ENCODE measurements around the gene HEATR9.

HEATR9 gene

GRCh38 chr17:35816723-35817122 is 52.0 kb downstream of the HEATR9 start:
- H3K9me3 ChIP-seq: no peaks in the 10 kb centered on the region
- no peak overlapping the region for H3K4me3 ChIP-seq
- peaks cover 19% of the 10 kb centered on the region for H3K4me1 ChIP-seq
- H3K27me3 ChIP-seq: no peaks in the 10 kb centered on the region
- no peak overlapping the region for H3K27ac ChIP-seq
- H4K20me1 ChIP-seq: peaks cover 100% of the 10 kb centered on the region
- peaks cover 77% of the 10 kb centered on the region for H3K36me3 ChIP-seq
- H3K4me2 ChIP-seq: no peak overlapping the region
- no peak for TF ChIP-seq Cebpa-rat (IDR thresholded peaks at IDR 0.05)
- no peak overlapping the region for H3K9ac ChIP-seq

DNA sequence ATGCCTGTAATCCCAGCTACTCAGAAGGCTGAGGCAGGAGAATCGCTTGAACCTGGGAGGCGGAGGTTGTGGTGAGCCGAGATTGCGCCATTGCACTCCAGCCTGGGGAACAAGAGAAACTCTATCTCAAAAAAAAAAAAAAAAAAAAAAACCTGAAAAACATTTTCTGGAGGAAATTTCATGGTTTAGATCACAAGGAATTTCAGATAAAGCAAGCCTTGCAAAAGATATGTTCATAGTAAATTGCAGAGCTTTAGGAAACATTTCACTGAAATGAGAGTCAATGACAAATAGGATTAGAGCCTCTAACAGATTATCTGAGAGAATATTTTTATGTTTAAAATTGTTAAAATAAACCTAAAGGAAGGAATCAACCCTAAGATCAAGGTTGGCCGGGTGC is 56.2 kb downstream of the HEATR9 start:
- Histone ChIP-seq H3K9ac (no peak overlapping the region), H3K4me1 (peaks cover 44% of the 10 kb centered on the region), H3K4me3 (no peak overlapping the region), H3K9me3 (no peaks in the 10 kb centered on the region), H3K36me3 (peaks cover 43% of the 10 kb centered on the region), H3K27me3 (no peaks in the 10 kb centered on the region), H3K27ac (no peak overlapping the region), H3K4me2 (peak overlapping the region; percentile 91; the same call in 1 of the 2 replicates), H4K20me1 (peaks cover 80% of the 10 kb centered on the region)
- TF ChIP-seq Cebpa-rat (IDR thresholded peaks at IDR 0.05): no peak

DNA sequence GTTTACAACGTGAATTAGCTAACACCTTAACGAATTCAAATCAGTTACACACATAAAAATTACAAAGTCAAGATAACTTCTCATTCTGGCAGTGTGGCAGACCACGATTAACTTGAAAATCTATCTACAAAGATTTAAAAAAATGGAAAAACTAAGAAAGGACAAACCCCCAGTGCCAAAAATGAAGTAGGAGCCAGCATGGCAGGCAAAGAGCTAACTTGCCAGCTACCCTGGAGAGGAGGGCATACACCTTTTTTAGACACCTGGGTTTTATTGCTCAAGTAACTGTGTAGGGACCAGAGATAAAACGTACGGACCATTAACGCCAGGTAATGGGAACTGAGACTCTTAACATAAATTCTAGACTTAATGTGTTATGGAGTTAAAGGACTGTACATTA is 56.9 kb downstream of the HEATR9 start:
- TF ChIP-seq Cebpa-rat (IDR thresholded peaks at IDR 0.05): no peak
- Histone ChIP-seq H3K9me3 (no peaks in the 10 kb centered on the region), H3K36me3 (peaks cover 36% of the 10 kb centered on the region), H3K27ac (no peak overlapping the region), H3K4me2 (peak overlapping the region; percentile 91), H3K27me3 (no peaks in the 10 kb centered on the region), H3K4me3 (no peak overlapping the region), H3K9ac (no peak overlapping the region), H4K20me1 (peaks cover 73% of the 10 kb centered on the region), H3K4me1 (peaks cover 43% of the 10 kb centered on the region)

DNA sequence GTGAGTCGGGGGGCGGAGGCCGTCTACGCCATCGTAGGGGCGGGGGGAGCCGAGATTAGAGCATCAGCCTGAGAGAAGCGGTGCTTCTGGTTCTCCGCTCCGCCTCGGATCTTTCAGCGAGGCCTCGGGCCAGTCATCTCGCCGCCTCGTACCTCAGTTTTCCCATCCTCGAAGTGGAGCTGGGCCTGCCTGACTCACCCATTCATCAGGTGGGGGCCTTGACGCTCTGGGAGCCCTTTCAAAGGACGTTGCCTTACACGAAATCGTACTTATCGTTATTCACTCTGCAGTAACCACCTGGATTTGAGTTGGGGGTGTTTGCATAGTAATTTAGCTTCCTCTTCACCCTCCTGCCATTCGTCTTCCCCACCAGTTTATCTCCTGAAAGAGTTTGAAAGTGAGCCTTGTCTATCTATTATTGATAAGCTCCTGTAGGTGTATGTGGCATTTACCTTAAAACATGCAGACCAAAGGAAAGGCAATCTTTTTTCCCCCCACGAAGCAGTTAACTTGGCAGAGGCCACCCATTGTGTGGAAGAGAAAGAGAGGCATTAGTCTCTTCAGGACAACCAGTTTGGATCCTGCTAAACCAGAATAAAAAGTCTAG is 58.7 kb downstream of the HEATR9 start:
- Histone ChIP-seq H3K9me3 (no peaks in the 10 kb centered on the region), H4K20me1 (peaks cover 55% of the 10 kb centered on the region), H3K36me3 (peaks cover 20% of the 10 kb centered on the region; the same call in 1 of the 2 replicates), H3K9ac (peak overlapping the region; percentile 95), H3K4me1 (peaks cover 46% of the 10 kb centered on the region), H3K27me3 (no peaks in the 10 kb centered on the region), H3K4me3 (peak overlapping the region; percentile 82), H3K27ac (peak overlapping the region; percentile 98), H3K4me2 (peak overlapping the region; percentile 91)
- TF ChIP-seq Cebpa-rat (IDR thresholded peaks at IDR 0.05): no peak

DNA sequence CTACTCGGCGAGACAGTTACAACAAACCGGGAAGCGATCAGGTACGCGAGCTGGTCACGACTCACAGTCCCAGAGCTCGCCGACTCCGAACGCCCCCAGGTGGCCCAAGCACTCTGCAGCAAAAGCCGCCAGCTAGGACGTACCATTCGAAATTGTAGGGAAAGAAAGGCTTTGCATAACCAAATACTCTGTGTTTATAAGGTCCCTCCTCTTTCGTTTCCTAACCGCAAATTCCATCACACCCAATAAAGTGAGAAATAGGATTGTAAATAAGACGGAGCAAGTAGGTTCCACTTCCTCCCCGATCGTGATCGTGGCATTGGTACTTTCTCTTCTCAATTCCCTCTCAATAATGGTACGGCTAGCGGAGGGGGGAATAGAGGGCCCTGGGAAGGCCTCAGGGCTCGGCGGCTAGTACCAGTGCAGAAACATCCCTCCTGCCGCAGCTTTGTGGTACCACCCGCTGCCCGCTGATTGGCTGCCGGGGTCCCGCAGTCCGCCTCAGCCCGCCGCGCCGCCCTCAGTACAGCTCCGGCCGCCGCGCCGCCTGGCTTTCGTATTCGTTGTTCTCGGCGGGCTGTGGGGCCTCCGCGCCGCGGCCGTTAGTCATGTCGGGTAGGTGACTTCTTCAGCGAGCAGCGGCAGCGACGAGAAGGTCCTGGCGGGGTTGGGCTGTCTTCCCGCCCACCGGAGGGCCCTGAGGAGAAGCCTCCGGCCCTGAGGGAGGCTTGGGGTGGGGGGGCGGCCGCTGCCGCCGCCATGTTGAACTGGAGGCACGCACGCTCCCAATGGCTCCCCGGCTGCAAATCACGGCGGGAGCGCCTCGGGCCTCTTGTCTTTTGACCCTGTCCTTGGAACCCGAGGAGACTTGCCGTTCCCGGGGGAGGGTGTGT is 59.5 kb downstream of the HEATR9 start, which contains the start of gene TAF15:
TAF15 (plus strand) TSS at position 523 of the 893 bp plus-strand sequence; CDS start at position 609, 86 bp downstream.
- H3K9ac ChIP-seq: peak within 1 kb of the TSS; percentile 95
- peak within 1 kb of the TSS; percentile 99 for H3K4me2 ChIP-seq
- H3K27ac ChIP-seq: peak within 1 kb of the TSS; percentile 98
- peaks cover 47% of the 10 kb centered on the region for H4K20me1 ChIP-seq
- H3K36me3 ChIP-seq: peaks cover 16% of the 10 kb centered on the region; the same call in 1 of the 2 replicates
- no peak for TF ChIP-seq Cebpa-rat (IDR thresholded peaks at IDR 0.05)
- H3K9me3 ChIP-seq: no peaks in the 10 kb centered on the region
- H3K27me3 ChIP-seq: no peaks in the 10 kb centered on the region
- peak within 1 kb of the TSS; percentile 82 for H3K4me3 ChIP-seq
- H3K4me1 ChIP-seq: peaks cover 54% of the 10 kb centered on the region

GRCh38 chr17:35808240-35808961 is 60.3 kb downstream of the HEATR9 start:
- TF ChIP-seq Cebpa-rat (IDR thresholded peaks at IDR 0.05): no peak
- no peaks in the 10 kb centered on the region for H3K9me3 ChIP-seq
- peaks cover 55% of the 10 kb centered on the region for H3K4me1 ChIP-seq
- peaks cover 39% of the 10 kb centered on the region for H4K20me1 ChIP-seq
- H3K4me2 ChIP-seq: peak overlapping the region; percentile 99
- H3K36me3 ChIP-seq: peaks cover 11% of the 10 kb centered on the region; the same call in 1 of the 2 replicates
- H3K27ac ChIP-seq: peak overlapping the region; percentile 98
- peak overlapping the region; percentile 82 for H3K4me3 ChIP-seq
- peak overlapping the region; percentile 95 for H3K9ac ChIP-seq
- no peaks in the 10 kb centered on the region for H3K27me3 ChIP-seq

DNA sequence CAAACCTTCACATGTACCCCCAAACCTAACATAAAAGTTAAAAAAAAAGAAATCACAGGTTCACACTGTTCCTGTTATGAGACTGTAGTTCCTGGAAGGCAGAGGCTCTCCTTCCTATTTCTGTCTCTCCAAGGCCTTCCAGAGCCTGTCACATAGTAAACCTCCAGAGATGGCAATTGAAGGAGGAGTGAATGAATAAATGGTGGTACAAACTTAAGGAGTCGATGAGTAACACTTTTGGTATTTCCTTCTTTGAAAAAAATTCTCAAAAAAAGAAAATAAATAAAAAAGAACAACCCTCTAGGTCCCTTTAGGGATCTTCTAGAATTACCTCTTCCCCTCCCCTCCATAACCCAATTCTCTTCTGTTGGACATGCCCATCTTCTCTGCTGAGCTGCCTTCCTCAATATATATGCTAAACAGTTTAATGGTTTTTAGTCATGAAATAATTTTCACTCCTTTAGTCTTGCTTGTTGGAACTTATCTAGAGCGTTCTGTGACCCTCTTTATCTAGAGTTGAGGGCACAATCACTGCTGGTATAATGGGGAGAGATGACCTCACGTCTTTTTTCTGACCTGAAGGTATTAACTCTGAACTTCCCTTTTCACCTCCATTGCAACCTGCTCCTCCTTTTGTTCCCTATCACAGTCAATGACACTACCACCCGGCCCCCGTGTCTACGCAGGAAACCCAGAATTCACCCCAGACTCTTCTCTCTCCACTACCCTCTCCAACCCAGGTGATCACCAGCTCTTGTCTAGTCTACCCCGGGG is 61.1 kb downstream of the HEATR9 start:
- Histone ChIP-seq H3K27ac (peak overlapping the region; percentile 98), H3K27me3 (no peaks in the 10 kb centered on the region), H3K36me3 (peaks cover 7% of the 10 kb centered on the region; the same call in 1 of the 2 replicates), H4K20me1 (peaks cover 31% of the 10 kb centered on the region), H3K9me3 (no peaks in the 10 kb centered on the region), H3K9ac (peak overlapping the region; percentile 95), H3K4me2 (peak overlapping the region; percentile 99), H3K4me1 (peaks cover 53% of the 10 kb centered on the region), H3K4me3 (no peak overlapping the region)
- no peak for TF ChIP-seq Cebpa-rat (IDR thresholded peaks at IDR 0.05)

Data from BLaER1 (cell line).